ENCODE measurements around the gene TRIM72. TPM values are rescaled to one million over a fixed set of nuclear protein-coding genes. Genes with fewer than 3 reads are reported as not detected.

TRIM72 gene
- total and polyA plus RNA-seq, 7 donors, result under 0.01 to 0.27 (median under 0.01) TPM; not detected in 1

- H3K27me3 ChIP-seq, result peaks cover 0 to 16% (median 8%) of the 10 kb centered on the region in 3 donors
- no peaks in the 10 kb centered on the region for H3K4me1 ChIP-seq
- no peak for TF ChIP-seq POLR2AphosphoS5 (IDR thresholded peaks at IDR 0.05)
- no peak for TF ChIP-seq POLR2A (IDR thresholded peaks at IDR 0.05)
- no peak for TF ChIP-seq EP300 (IDR thresholded peaks at IDR 0.05)
- no peak for TF ChIP-seq CTCF (IDR thresholded peaks at IDR 0.05)
- intact Hi-C loops (cut with DNase I), result no loop called here
- H3K9me3 ChIP-seq, result no peaks in the 10 kb centered on the region
- WGBS, 2 donors, result 91 to 94% methylated on average over 80 of the region's 80 CpGs
- H3K36me3 ChIP-seq, result no peaks in the 10 kb centered on the region
- no peak overlapping the region for H3K27ac ChIP-seq
- H3K4me3 ChIP-seq, result no peak overlapping the region
- DNase-seq, result no peak
Measured at GRCh38 chr16:31224092-31224955, 10.4 kb downstream of the TRIM72 start.

DNA sequence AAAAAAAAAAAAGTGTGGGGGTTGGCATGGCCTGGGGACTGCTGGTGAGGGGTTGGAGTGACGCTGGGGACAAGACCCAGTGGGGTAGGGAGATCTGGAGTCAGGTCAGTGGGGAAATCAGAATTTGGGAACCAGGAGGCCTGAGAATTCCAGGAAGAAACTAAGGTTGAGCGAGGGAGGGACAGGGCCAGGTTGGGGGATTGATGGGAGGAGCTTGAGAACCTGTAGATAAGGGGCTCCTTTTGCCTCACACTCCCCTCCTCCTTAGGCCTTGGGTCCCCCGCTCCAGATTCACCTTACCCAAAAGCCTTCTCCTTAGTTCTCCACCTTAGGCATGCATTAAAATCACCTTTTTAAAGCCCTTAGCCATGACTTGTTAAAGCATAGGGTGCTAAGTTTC, 11.3 kb downstream of the TRIM72 start:
- Histone ChIP-seq H3K27me3 (peaks cover 0 to 7% (median 0%) of the 10 kb centered on the region in 3 donors), H3K4me3 (no peak overlapping the region), H3K9me3 (no peaks in the 10 kb centered on the region), H3K27ac (no peak overlapping the region), H3K4me1 (no peaks in the 10 kb centered on the region), H3K36me3 (no peaks in the 10 kb centered on the region)
- intact Hi-C loops (cut with DNase I), result no loop called here
- WGBS, 2 donors, result 95% methylated on average over 3 of the region's 3 CpGs
- no peak for DNase-seq
- TF ChIP-seq POLR2AphosphoS5 (IDR thresholded peaks at IDR 0.05), result no peak
- no peak for TF ChIP-seq POLR2A (IDR thresholded peaks at IDR 0.05)
- TF ChIP-seq CTCF (IDR thresholded peaks at IDR 0.05), result no peak
- no peak for TF ChIP-seq EP300 (IDR thresholded peaks at IDR 0.05)

DNA sequence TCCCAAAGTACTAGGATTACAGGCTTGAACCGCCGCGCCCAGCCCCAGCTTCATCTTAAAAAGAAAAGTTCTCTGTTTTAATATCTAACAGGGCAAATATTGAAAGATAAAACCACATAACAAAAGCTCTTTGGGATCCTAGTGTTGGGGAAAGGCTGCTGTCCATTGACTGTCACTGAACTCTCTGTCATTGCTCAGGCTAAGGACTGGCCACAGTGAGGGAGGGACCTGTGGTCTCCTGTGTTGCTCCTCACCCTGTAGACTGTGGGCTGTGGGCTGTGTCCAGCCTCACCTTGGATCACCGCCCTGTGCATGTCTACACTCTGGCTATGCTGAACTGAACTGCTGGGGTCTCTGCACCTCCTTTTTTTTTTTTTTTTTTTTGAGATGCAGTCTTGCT, 14.3 kb downstream of the TRIM72 start:
- WGBS, 2 donors, result 97 to 99% methylated on average over 4 of the region's 4 CpGs
- no peak for DNase-seq
- intact Hi-C loops (cut with DNase I), result no loop called here
- H3K27me3 ChIP-seq, result no peaks in the 10 kb centered on the region
- H3K4me1 ChIP-seq, result no peaks in the 10 kb centered on the region
- no peaks in the 10 kb centered on the region for H3K36me3 ChIP-seq
- TF ChIP-seq POLR2A (IDR thresholded peaks at IDR 0.05), result no peak
- TF ChIP-seq POLR2AphosphoS5 (IDR thresholded peaks at IDR 0.05), result no peak
- no peak for TF ChIP-seq EP300 (IDR thresholded peaks at IDR 0.05)
- TF ChIP-seq CTCF (IDR thresholded peaks at IDR 0.05), result no peak
- no peak overlapping the region for H3K27ac ChIP-seq
- H3K4me3 ChIP-seq, result no peak overlapping the region
- H3K9me3 ChIP-seq, result no peaks in the 10 kb centered on the region

GRCh38 chr16:31229501-31229900, 15.6 kb downstream of the TRIM72 start:
- Histone ChIP-seq H3K9me3 (peaks cover 0 to 1% (median 0%) of the 10 kb centered on the region in 4 donors), H3K4me3 (no peak overlapping the region), H3K4me1 (no peaks in the 10 kb centered on the region), H3K27ac (no peak overlapping the region), H3K36me3 (no peaks in the 10 kb centered on the region), H3K27me3 (no peaks in the 10 kb centered on the region)
- TF ChIP-seq POLR2AphosphoS5 (IDR thresholded peaks at IDR 0.05), result no peak
- no peak for TF ChIP-seq CTCF (IDR thresholded peaks at IDR 0.05)
- no peak for TF ChIP-seq POLR2A (IDR thresholded peaks at IDR 0.05)
- TF ChIP-seq EP300 (IDR thresholded peaks at IDR 0.05), result no peak
- no peak for DNase-seq
- WGBS, 2 donors, result 56 to 60% methylated on average over 10 of the region's 10 CpGs
- intact Hi-C loops (cut with DNase I), result no loop called here
